GM12891 (cell line): ENCODE results near the gene ZC3H13.

Experiments used
- POLR2A ChIP-seq: IDR thresholded peaks from 2 replicates; pipeline ENCODE4 v1.6.1; 2011; ENCODE audit warnings: low read depth, low read length, control low read depth
- POLR2AphosphoS5 ChIP-seq: IDR thresholded peaks from 2 replicates; pipeline ENCODE4 v1.6.1; 2011; ENCODE audit warnings: low read depth, low read length, control low read depth
- TAF1 ChIP-seq: IDR thresholded peaks from 2 replicates; pipeline ENCODE4 v1.6.1; 2011; ENCODE audit warnings: low read depth, low read length, control low read depth

GRCh38 chr13:46058268-46058667 is 5.7 kb upstream of the ZC3H13 start:
- TF ChIP-seq TAF1: no peak
- no peak for TF ChIP-seq POLR2AphosphoS5
- TF ChIP-seq POLR2A: no peak
